Body of pancreas (tissue), 4 donors: ENCODE results near the gene MCM10. TPM values are rescaled to one million over a fixed set of nuclear protein-coding genes. Genes with fewer than 3 reads are reported as not detected.

Experiments
- ATAC-seq: fragments of 150-250 bp; one replicate; pipeline ENCODE4 v1.9.1; 2016
- DNase-seq, 4 donors: peaks; one replicate each; pipeline ENCODE4 v3.0.0-alpha.2; 2019
- H3K27ac ChIP-seq, 4 donors: fragments of 200-600 bp; sonication (generic); 1 replicate in 3 of 4; 2 replicates in 1 of 4; pipeline versions ENCODE4 v1.5.1 to v1.6.1; 2016 to 2019; ENCODE audit warnings: mild to moderate bottlenecking in 1 of 4, mixed read lengths in 1 of 4, moderate library complexity in 1 of 4
- H3K27me3 ChIP-seq, 2 donors: fragments of 200-600 bp; sonication (generic); one replicate each; pipeline ENCODE4 v1.6.0; 2016; ENCODE audit warnings: mild to moderate bottlenecking in 1 of 2
- H3K36me3 ChIP-seq, 2 donors: fragments of 200-600 bp; sonication (generic); replicated peaks in 1 of 2; 2 replicates each; pipeline ENCODE4 v1.5.1; 2016; ENCODE audit warnings: low read depth in 2 of 2; ENCODE audit not compliant: insufficient read depth in 1 of 2
- H3K4me1 ChIP-seq: fragments of 200-600 bp; sonication (generic); one replicate; pipeline ENCODE4 v1.6.0; 2016
- H3K4me3 ChIP-seq, 2 donors: fragments of 200-600 bp; sonication (generic); 1 replicate in 1 of 2; 2 replicates in 1 of 2; pipeline ENCODE4 v1.5.1; 2016 to 2019
- H3K9me3 ChIP-seq, 3 donors: fragments of 200-600 bp; sonication (generic); 1 replicate in 2 of 3; 2 replicates in 1 of 3; pipeline ENCODE4 v1.5.1; 2016
- CTCF ChIP-seq, 7 experiments: fragments of 450-650 bp in 4 of 7; fragments of 200-600 bp in 3 of 7; sonication (generic) in 3 of 7; IDR thresholded peaks; one replicate each; pipeline ENCODE4 v1.5.1; 2016 to 2019; ENCODE audit warnings: antibody characterized with exemption in 7 of 7
- POLR2A ChIP-seq, 3 donors: fragments of 450-650 bp; IDR thresholded peaks; one replicate each; pipeline ENCODE4 v1.6.1; 2016; ENCODE audit warnings: antibody characterized with exemption in 3 of 3, mild to moderate bottlenecking in 2 of 3
- WGBS, 2 donors: methylation state at CpG; one replicate each; pipeline ENCODE4 v1.1.5; 2017; 5-methylcytosine and 5-hydroxymethylcytosine counted together
- intact Hi-C: fragments of 100-400 bp; cut with DNase I; formaldehyde crosslinking; loops from one replicate; pipeline ENCODE4 v1.15.1; 2023
- total RNA-seq, 2 donors: library from RNA; depleted of rRNA; stranded (reverse); fragments of >200 nt; gene quantifications; one replicate each; pipeline ENCODE4 v1.1.0, GENCODE V29; 2016

The MCM10 gene
- total RNA-seq, 2 donors from 2014 or later = 0.26 TPM; not detected in 1

GRCh38 chr10:13163859-13164258 lies 2.5 kb downstream of the MCM10 start:
- Histone ChIP-seq H3K9me3 (no peaks in the 10 kb centered on the region), H3K4me1 (peaks cover 12% of the 10 kb centered on the region), H3K27ac (no peak overlapping the region), H3K27me3 (no peaks in the 10 kb centered on the region), H3K4me3 (no peak overlapping the region), H3K36me3 (no peaks in the 10 kb centered on the region)
- DNase-seq (no peak), ATAC-seq (no peak)
- intact Hi-C loops = loop anchor here (10.0 kb wide), 1 partner anchor 141 kb away; the partner anchor contains the start of gene PHYH
- WGBS, 2 donors = 74 to 75% methylated on average over 3 of the region's 3 CpGs
- TF ChIP-seq CTCF (IDR thresholded peaks at IDR 0.05) (no peak), POLR2A (IDR thresholded peaks at IDR 0.05) (no peak)

- H3K4me1 ChIP-seq = peaks cover 12% of the 10 kb centered on the region
- no peak overlapping the region for H3K4me3 ChIP-seq
- H3K27me3 ChIP-seq = no peaks in the 10 kb centered on the region
- ATAC-seq = no peak
- no peaks in the 10 kb centered on the region for H3K9me3 ChIP-seq
- intact Hi-C loops = loop anchor here (10.0 kb wide), 1 partner anchor 140 kb away; the partner anchor contains the start of gene PHYH
- TF ChIP-seq CTCF (IDR thresholded peaks at IDR 0.05) (no peak), POLR2A (IDR thresholded peaks at IDR 0.05) (no peak)
- no peak for DNase-seq
- no peak overlapping the region for H3K27ac ChIP-seq
- H3K36me3 ChIP-seq = no peaks in the 10 kb centered on the region
These were observed 3.8 kb downstream of the MCM10 start for GRCh38 chr10:13165177-13165576.

- no peak overlapping the region for H3K4me3 ChIP-seq
- intact Hi-C loops = loop anchor here (10.0 kb wide), 1 partner anchor 137 kb away; the partner anchor contains the start of gene PHYH
- H3K36me3 ChIP-seq = no peaks in the 10 kb centered on the region
- no peaks in the 10 kb centered on the region for H3K4me1 ChIP-seq
- ATAC-seq = no peak
- no peaks in the 10 kb centered on the region for H3K9me3 ChIP-seq
- H3K27ac ChIP-seq = no peak overlapping the region
- H3K27me3 ChIP-seq = no peaks in the 10 kb centered on the region
- 81 to 85% methylated on average over 7 of the region's 7 CpGs for WGBS, 2 donors
- TF ChIP-seq CTCF (IDR thresholded peaks at IDR 0.05) (no peak), POLR2A (IDR thresholded peaks at IDR 0.05) (no peak)
- no peak for DNase-seq
These were observed 6.2 kb downstream of the MCM10 start for GRCh38 chr10:13167568-13167967.

GRCh38 chr10:13168781-13169180 lies 7.4 kb downstream of the MCM10 start:
- H3K4me1 ChIP-seq = no peaks in the 10 kb centered on the region
- intact Hi-C loops = loop anchor here (10.0 kb wide), 1 partner anchor 136 kb away; the partner anchor contains the start of gene PHYH
- WGBS, 2 donors = 90 to 94% methylated on average over 6 of the region's 6 CpGs

More at GRCh38 chr10:13168781-13169180, 7.4 kb downstream of the MCM10 start:
- H3K4me3 ChIP-seq = no peak overlapping the region
- no peaks in the 10 kb centered on the region for H3K27me3 ChIP-seq
- H3K36me3 ChIP-seq = no peaks in the 10 kb centered on the region
- no peak for ATAC-seq
- H3K27ac ChIP-seq = no peak overlapping the region
- H3K9me3 ChIP-seq = no peaks in the 10 kb centered on the region
- TF ChIP-seq POLR2A (IDR thresholded peaks at IDR 0.05) (no peak), CTCF (IDR thresholded peaks at IDR 0.05) (no peak)
- DNase-seq = no peak
